GM18526 (cell line): ENCODE results near the gene EXD3.

Experiments used
- POLR2A ChIP-seq: IDR thresholded peaks from 3 replicates; pipeline ENCODE4 v1.6.1; 2011; ENCODE audit not compliant: insufficient read length; ENCODE audit errors: extremely low read depth

EXD3 gene

DNA sequence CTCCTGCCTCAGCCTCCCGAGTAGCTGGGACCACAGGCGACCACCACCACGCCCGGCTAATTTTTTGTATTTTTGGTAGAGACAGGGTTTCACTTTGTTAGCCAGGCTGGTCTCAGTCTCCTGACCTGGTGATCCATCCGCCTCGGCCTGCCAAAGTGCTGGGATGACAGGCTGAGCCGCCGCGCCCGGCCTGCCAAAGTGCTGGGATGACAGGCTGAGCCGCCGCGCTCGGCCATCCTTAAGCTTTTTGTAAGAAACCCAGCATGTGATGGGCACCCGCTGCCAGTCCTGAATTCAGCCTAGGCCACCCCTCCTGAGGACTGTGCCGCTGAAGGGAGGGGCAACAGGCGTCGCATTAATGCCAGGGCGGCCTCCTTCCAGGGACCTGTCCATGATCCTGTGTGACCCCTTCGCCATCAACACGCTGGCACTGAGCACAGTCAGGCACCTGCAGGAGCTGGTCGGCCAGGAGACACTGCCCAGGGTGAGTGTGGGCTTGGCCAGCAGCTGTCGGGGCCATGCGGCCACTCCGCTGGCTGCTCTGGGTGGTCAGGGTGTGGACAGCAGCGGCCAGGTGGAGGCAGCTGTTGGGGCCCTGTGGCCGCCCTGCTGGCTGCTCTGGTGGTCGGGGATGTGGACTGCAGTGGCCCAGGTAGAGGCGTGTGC is 157.3 kb downstream of the EXD3 start:
- TF ChIP-seq POLR2A: no peak

GRCh38 chr9:137264067-137264466 is 158.9 kb downstream of the EXD3 start:
- no peak for TF ChIP-seq POLR2A

DNA sequence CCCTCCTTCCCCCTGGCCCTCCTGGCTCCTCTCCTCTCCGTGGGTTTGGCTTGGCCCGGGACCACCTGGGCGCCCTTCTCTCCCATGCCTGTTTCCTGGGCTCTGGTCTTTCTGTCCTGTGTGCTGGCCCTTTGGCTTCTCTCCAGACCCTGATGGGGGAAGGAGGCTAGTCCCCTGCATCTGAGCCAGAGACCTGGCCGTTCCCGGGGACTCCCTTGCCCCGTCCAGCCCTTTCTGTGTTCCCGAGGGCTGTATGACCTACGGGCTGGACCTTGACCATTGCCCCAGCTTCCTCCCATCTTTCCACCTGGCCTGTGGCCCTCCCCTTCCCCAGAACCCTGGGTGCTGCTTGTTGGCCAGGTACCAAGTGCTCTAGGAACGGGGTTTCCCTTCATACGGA is 159.5 kb downstream of the EXD3 start:
- TF ChIP-seq POLR2A: no peak

DNA sequence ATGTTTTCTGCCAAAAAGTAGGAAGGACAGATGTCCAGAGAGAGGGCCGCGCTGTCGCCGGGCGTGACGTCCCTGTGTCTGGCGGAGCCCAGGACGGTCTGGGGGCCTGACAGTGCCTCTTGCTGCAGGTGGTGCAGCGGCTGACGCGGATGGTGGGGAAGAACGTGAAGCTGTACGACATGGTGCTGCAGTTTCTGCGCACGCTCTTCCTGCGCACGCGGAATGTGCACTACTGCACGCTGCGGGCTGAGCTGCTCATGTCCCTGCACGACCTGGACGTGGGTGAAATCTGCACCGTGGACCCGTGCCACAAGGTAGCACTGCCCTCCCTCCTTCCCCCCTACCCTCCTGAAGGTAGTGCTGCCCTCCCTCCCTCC is 160.1 kb downstream of the EXD3 start:
- TF ChIP-seq POLR2A: no peak
